NCI-H1092 treated with DMSO at 0.1 percent for 48 hours (cell line): ENCODE data around the gene INPP5E.

ENCODE experiments used
- DNase-seq: peaks from one replicate; lab custom pipeline; 2025; lab: John Stamatoyannopoulos, UW

INPP5E gene

GRCh38 chr9:136472640-136473353 is 33.2 kb upstream of the INPP5E start:
- DNase-seq = no peak

- DNase-seq = no peak
Measured at GRCh38 chr9:136471802-136472487, 32.3 kb upstream of the INPP5E start.

DNA sequence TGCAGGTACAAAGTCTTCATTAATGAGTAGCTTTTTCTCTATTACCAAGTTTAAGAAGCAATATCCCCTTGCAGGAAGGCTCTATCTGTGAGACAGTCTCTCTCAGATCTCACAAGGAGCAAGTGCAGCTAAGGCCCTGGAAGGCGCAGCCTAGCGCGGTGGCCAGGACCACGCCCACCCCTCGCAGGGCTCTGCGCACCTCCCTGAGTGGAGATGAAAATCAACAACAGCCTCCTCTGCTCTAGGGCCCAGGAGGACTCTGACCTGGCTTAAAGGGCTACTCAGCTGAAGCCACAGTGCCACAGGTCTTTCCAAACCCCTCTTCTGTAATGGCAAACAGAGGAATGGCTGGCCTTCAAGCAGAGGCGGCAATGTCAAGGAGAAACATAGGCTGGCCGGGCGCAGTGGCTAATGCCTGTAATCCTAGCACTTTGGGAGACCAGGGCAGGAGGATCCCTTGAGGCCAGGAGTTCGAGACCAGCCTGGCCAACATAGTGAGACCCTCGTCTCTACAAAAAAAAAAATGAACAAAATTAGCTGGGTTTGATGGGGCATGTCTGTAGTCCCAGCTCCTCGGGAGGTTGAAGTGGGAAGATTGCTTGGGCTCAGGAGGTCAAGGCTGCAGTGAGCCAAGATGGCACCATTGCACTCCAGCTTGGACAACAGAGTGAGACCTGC is 31.3 kb upstream of the INPP5E start:
- no peak for DNase-seq

- DNase-seq = no peak
Measured at GRCh38 chr9:136470356-136470755, 30.7 kb upstream of the INPP5E start.

DNA sequence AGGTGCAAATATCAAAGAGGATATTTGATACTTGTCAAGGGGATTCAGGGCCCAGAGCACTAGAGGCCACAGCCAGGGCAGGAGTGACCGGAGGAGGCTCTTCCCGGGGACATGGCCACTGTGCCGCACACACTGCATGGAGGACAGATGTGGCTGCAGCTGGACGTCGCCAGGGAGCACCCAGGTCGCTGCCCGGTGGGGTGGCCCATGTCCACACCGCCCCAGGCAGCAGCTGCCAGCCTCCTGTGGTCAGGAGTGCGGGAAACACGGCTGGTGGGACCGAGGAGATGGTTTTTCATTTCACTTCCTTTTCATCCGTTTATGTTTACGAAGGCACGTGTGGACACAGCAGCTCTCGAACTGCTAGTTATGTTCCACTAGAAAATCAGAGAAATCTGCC is 28.1 kb upstream of the INPP5E start:
- DNase-seq = no peak

- DNase-seq = no peak
Measured at GRCh38 chr9:136466155-136466541, 26.5 kb upstream of the INPP5E start.

GRCh38 chr9:136465500-136466154 is 26.0 kb upstream of the INPP5E start:
- no peak for DNase-seq

GRCh38 chr9:136464241-136464640 is 24.6 kb upstream of the INPP5E start:
- DNase-seq = no peak

DNA sequence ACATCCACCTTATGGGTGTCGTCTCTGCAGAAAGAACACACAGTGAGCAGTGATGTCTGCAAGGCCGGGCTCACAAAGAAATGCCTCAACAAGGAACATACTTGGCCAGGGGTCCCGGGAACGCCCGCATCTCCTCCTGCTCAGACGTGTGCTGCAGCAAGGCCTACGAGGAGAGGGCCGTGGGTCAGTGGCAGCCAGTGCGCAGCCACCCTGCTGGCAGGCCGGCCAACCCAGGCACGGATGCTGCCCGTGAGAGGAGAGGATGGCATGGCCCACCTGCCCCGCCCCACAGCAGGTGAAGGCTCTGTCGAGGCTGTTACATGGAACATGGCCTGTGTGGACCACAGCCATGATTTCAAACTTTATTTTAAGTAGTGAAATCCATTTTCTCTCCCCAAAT is 23.9 kb upstream of the INPP5E start:
- no peak for DNase-seq

- DNase-seq = no peak
Measured at GRCh38 chr9:136462664-136463063, 23.0 kb upstream of the INPP5E start.

DNA sequence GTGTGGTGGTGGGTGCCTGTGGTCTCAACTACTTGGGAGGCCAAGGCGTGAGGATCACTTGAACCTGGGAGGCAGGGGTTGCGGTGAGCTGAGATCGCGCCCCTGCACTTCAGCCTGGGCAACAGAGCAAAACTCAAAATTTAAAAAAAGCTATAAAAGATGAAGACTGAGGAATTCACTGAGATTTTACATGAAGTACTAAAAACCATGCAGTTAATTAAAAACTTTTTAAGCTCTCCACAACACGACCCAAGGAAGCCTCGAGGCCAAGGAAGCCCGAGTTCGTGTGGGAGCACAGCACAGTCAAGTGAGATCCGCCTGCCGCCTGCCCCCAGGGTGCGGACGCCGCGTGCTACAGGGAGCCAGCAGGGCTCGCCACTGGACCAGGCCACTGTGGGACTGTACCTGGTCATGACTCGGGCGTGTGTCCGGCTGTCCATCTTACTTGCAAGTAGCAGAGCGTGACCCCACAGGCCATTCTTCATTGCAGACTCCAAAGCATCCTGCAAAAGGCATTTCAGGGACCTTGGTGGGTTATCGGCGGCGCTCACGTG is 21.2 kb upstream of the INPP5E start:
- DNase-seq = no peak

- DNase-seq = no peak
Measured at GRCh38 chr9:136459425-136459824, 19.8 kb upstream of the INPP5E start.

DNA sequence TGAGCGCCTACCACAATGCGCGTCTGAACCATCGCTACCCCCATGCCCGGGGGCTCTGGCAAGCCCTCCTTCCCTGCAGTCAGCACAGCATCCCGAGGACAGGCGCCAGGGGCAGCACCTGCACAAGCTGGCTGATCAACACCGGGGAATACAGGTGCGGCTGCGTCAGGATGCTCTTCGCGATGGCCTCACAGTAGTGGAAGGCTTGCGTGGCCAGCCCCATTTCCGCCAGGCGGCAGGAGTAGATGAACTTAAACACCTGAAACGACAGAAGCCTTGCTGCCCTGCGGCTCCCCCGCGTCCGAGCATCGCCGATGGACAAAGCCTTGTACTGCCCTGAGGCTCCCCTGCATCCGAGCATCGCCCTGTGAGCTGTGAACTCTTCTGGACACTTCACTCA is 17.7 kb upstream of the INPP5E start:
- DNase-seq = no peak

DNA sequence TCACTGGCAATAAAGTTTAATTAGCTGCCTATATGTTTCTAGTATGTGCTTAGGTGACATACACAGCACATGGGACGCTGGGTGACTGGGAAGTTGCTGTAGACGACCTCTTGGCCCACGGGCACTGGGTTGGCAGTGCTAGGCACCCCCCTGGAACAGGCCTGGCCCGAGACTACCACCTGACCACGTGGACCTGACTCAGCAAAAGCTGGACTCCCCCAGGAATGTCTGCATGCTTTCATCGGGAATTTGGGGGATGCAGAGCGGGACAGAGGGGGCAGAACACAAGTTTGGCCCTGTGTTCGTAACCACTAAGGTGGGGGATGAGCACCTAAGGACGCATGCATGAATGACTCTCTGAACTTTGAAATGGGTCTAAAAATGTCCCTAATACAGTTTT is 16.6 kb upstream of the INPP5E start:
- DNase-seq = no peak

- DNase-seq = no peak
Measured at GRCh38 chr9:136455043-136456002, 15.7 kb upstream of the INPP5E start.

- DNase-seq = no peak
Measured at GRCh38 chr9:136454026-136454796, 14.6 kb upstream of the INPP5E start.

DNA sequence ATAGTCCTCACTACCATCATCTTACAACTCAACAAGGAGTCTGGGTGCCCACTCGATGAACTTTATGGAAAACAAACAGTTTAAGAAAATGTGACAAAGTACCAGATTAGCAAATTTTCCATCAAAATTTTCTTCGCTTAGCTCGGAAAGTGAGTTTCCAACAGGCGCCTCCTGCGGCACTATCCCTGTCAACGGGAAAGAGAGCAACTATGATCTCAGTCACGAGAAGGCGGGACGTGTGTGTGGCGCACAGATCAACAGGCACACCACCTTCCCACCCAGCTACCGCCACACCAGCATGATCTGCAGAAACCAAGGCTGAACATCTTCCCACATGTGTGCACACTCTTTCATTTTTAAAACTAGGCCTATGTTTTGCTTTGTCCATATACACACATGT is 13.7 kb upstream of the INPP5E start:
- no peak for DNase-seq

GRCh38 chr9:136451221-136451877 is 11.7 kb upstream of the INPP5E start:
- DNase-seq = no peak

DNA sequence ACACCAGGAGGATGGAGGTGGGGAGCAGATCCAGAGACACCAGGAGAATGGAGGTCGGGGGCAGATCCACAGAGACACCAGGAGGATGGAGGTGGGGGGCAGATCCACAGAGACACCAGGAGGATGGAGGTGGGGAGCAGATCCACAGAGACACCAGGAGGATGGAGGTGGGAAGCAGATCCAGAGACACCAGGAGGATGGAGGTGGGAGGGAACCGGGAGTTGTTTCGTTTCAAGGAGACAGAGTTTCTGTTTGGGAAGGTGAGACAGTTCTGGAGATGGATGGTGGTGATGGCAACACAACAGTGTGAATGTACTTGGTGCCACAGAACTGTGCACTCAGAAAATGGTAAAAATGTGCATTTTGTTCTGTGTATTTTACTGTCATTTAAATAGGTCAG is 9.0 kb upstream of the INPP5E start:
- DNase-seq = no peak

DNA sequence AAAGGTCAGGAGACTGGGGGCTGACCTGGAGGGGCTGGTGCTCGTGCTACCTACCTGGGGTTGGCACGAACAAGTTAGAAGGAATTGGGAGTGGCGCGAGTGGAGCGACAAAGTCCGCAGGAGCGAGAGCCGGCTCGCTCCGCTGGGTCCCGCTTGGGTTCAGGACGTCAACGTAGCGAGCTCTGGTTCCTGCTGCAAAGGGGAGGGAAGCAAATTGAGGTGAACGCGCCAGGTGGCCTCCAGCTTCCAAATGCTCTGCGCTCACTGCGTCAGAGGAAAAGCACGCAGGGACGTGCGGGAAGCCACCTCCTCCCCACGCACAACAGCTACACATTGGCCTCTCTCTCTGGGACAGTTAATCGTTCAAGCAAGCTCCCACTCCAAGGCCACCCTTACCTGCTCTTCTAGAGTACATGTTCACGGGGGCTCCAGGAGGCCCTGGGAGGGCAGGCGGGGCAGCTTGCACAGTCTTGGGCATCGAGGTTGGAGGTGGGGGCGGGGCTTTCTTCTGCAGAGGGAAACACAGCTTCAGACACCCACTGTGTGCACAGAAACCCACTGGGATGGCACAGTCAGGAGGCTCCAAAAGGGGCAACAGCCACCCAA is 7.6 kb upstream of the INPP5E start:
- DNase-seq = no peak
